SKM-1 (cell line): ENCODE measurements around the gene CARS2.
A peak's percentile ranks its signal among the peaks of the same experiment; 100 is the strongest.
"Not testable (repeated sequence)": the region's sequence is repeated elsewhere in the genome, so short reads cannot be mapped to it uniquely, and the experiment has no call there.

Experiments used
- DNase-seq: peaks from one replicate; lab custom pipeline; 2025; ENCODE audit not compliant: unreplicated experiment; lab: John Stamatoyannopoulos, UW

The CARS2 gene

DNA sequence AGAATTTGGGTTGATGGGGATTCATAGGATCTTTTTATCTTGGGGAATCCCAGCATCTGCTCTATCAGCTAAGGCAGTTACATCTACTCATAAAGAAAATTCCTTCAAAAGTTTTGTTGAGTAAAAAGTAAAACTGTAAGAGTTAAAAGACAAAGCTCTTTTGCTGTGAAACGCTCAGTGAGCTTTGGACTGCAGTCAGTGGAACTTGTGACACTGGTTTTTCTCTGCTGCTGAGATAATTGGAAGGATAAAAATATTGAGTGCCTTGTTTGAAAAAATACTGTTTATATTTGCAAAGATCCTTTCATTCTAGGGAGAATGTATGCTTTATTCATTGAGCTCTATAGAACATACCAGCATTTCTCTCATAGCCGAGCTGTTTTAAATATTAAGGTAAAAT, 85.3 kb downstream of the CARS2 start:
- no peak for DNase-seq

DNA sequence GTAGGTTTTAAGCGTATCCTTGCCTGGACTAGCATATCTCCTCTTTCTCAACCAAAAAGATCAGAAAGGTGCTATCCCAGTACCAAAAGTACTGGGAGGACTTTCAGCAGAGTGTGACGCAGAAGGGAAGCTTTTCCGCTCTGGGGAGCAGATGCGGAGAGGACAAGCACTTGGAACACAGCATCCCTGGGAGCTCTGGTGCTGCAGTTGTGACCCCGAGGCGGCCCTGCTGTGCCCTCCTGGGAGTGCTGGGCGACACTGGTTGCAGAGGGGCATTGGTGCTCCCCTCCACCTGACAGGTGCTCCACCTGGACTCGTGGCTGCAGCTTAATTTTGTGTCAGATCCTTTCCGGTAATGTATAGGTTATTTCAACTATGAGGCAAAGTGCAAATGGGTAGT, 87.1 kb downstream of the CARS2 start:
- no peak for DNase-seq

DNA sequence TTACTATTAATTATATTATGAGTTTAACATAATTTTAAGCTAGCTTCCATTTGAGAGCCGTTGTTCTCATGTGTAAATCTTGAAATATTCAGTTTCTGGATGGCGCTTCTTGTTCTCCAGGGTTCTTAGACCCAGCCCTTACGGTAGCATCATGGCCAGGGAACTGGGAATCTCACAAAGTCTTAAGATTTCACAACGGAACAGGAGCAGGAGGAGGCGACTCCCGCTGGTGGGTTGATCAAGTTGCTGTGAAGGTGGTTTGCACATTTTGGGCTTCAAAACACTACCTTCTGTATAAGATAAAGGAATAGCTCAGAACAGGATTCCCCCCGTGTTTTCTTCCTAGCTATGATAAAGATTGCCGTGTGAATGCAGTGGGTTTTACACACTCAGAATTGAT, 87.7 kb downstream of the CARS2 start:
- DNase-seq, result no peak

DNA sequence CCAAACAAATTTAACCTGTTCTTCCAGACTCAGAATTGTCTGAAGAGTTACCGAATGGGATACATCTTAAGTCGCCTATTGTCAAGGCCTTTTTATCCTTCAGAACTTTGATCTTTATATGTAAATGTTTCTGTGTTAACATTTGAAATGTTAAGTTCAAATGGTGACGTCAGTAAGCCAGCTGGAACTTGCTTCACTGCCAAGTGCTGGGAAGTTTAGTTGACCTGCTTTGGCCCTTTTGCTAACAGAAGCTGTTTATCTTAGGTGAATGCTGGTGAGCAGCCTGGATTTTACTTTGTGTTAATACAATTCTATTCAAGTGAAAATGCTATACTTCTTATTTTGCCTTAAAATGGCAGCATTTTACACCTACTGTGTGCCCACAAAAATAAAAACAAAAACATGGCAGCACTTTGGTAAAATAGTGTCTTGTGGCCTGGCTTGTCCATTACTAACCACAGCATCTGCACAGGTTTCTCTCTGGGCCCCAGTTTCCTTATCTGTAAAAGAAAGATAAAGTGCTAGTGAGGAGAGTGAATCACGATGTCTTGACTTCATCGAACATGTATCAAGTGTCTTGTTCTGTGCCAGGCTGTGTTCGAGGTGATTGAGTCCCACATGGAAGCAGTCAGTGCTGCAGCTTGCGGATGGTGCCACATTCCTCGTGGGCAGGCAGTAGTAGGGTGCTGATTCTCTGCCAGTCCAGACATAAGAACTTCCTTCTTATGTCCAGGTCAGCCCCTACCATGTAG, 88.4 kb downstream of the CARS2 start:
- no peak for DNase-seq

DNA sequence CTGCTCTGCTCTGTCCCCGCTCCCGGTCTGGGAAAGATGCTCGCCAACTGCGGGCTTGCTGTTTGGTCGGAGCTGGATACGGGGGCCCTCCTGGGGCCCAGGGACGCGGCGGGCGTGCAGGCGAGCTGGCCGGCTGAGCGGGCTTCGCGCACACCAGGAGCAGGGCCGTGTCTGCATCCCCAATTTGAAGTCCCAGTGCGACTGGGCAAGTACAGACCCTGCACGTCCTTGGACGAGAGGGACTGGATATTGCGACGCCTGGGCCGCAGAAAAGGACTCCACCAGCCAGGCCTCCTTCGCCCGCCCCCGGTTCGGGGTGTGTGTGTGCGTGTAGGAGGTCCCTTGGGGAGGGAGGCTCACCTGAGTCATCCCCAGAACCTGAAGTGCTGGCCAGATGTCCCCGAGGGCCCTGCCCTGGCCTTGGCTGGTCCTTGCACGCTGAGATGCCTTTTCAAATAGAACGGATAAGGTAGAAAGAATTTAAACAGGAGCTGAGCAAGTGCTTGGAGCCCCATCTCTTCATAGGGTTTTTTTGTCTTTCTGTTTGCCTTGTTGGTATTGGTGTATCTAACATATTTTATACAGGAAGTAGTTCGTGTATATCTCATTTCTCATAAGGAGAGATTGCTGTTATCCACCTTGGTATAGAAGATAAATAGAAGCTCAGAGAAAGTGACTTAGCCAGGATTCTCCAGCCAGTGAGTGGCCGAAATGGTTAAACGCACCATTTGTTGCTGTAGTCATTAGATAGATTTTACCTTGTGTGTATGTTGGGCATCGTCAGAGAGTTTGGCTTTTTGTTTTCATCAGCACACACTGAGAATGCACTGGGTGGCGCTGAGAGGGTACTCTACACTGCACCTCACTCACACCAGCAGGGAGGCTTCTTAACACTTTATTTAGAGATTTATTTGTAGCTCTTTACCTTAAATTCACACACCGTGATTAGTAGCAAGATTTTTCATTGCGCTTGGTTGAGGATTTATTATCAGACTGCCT, 89.5 kb downstream of the CARS2 start:
- no peak for DNase-seq

DNA sequence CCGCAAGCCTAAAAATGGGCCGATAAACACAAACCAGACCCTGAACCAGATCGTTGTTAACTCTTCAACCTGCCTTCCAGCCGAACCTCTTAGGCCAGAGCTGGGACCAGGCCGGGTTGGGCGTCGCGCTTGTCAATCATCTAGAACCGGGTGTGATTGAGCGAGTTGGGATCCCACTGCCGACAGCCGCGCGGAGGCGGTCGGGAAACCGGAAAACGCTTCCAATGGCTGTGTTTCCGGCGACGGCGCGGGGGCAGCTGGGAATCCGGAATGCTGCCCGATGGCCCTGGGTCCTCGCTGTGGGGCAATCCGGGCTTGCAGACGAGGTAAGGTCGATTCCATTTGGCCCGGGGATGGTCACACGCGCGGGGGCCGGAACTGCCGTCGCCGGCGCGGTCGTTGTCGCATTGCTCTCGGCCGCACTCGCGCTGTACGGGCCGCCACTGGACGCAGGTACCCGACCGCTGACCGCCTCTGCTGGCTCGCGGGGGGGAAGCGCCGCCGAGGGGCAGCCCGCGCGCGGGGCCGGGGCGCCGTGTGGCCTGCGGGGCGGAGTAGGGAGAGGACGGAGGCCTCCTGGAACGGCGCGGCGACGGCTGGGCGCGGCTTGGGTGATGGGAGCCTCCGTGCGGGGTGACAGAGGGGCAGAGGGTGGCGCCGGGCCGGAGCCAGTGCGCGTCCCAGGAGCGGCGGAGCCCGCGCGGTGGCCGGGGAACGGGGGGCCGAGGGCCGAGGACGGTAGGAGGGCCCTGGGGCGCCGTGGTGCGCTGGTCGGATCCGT, 90.4 kb downstream of the CARS2 start, which contains the start of gene NAXD:
NAXD (plus strand) TSS at position 224 of the 781 bp plus-strand sequence; CDS start at position 281, 57 bp downstream.
- no peak for DNase-seq

DNA sequence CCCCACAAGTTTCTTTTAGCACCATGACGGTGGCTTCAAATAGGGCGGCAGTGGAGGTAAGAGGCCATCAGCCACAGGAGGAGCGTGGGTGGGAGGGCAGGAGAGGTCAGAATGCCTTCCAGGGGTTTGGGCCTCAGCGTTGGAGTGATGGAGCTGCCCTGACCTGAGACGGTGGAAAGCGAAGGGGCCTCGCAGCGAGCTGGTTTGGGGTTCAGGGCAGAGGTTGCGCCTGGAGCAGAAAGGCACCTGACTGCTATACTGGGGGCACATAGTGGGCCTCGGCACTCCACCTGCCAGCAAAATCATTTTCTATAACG, 91.0 kb downstream of the CARS2 start:
- no peak for DNase-seq

DNA sequence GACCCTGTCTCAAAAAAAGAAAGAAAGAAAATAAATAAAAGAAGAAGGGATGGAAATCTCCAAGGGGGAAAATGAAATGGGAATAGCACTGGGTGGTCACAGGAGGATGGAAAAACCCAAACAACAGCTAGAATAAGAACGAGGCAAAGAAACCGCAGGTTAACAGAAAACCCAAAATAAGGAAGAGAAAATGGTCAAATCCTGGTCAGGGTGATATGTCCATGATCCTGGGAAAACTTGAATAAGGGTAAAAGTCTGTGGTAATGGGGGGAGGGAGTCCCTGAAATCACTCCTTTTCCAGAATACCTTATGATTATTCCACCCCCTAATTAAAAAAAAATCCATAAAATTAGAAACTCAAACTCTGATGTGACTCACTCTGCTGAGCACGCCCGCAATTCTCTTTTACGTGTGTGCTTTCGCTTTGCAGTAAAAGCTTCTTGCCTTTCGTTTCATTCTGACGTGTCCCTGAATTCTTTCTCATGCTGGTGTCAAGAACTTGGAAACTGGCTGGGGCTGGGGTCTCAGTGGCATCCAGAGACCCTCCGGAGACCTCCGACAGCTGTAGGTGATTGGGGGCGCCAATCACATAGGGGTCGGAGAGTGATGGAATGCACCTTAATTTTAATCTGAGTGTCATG, 94.8 kb downstream of the CARS2 start:
- DNase-seq, result no peak

DNA sequence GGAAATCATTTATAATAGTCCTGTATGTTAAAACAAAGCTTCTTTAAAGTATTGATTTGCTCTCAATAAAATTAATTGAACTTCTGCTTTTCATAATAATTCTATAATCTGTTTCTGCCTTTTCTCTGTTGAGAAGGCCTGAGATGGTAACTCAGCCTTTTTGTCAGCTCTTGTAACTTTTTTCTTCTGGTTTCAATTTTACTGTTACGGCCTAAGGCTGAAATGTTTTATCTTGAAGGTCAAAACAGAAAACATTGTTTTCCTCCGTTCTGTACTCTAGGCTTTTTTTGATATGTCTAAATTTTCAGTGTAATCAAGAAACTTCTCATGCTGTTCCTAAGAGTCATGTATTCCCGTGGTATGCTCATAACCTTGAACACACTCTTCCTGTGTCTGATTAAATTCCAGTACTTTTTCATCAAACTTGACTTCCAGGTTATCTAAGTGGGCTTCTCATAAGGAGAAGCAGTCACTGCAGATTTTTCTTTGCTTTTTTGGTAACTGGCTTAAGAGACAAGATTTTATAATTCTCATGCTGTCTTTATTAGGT, 98.2 kb downstream of the CARS2 start:
- DNase-seq, result no peak

DNA sequence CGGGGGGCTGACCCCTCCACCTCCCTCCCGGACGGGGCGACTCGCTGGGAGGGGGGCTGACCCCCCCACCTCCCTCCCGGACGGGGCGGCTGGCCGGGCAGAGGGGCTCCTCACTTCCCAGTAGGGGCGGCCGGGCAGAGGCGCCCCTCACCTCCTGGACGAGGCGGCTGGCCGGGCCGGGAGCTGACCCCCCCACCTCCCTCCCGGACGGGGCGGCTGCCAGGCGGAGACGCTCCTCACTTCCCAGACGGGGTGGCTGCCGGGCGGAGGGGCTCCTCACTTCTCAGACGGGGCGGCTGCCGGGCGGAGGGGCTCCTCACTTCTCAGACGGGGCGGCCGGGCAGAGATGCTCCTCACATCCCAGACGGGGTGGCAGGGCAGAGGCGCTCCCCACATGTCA, 99.6 kb downstream of the CARS2 start:
- DNase-seq, result not testable (repeated sequence)

DNA sequence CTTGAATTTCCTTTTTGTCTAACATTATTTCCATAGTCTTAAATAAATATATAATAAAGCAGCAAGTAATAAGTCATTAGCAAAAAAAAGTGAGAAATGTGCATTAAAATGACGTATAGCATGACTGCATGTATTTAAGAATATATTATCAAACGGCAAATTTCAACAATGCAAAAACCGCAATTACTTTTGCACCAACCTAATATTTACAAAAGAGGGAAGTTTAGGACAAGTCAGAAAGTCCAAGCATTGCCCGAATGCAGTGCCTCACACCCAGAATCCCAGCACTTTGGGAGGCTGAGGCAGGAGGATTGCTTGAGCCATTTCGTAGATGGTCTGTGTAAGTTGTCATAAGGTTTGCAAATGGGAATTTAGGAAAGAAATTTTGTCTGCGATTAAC, 100.8 kb downstream of the CARS2 start:
- no peak for DNase-seq

DNA sequence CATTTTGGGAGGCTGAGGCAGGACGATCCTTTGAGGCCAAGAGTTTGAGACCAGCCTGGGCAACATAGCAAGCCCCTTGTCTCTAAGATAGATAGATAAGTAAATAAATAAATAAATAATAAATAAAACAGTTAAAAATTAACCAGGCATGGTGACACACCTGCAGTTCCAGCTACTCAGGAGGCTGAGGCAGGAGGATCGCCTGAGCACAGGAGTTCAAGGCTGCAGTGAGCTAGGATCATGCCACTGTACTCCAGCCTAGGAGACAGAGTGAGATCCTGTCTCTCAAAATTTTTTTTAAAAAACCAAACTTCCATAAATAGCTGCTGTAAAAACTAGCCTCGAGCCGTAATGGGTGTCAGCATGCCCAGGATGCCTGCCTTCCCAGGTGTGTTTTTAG, 104.9 kb downstream of the CARS2 start:
- no peak for DNase-seq

DNA sequence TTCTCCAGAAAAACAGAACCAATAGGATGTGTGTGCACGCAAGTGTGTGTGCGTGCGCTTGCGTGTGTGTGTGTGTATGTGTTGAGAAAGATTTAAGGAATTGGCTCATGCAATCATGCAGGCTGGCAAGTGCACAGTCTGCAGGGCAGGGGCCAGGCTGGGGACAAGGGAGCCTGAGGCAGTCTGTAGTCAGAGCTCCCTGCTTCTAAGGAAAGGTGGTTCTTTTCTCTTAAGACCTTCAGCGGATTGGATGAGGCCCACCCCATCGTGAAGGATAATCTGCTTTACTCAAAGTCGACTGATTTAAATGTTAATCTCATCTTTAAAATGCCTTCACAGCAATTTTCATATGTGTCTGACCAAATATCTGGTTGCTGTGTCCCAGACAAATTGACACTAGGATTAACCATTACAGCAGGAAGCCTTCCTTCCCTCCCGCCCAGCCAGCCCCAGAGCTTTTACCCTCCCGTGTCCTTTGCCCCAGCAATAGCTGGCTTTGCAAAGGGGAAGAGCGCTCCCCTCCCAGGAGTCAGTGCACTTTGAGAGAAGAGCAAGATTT, 105.6 kb downstream of the CARS2 start:
- DNase-seq, result no peak

DNA sequence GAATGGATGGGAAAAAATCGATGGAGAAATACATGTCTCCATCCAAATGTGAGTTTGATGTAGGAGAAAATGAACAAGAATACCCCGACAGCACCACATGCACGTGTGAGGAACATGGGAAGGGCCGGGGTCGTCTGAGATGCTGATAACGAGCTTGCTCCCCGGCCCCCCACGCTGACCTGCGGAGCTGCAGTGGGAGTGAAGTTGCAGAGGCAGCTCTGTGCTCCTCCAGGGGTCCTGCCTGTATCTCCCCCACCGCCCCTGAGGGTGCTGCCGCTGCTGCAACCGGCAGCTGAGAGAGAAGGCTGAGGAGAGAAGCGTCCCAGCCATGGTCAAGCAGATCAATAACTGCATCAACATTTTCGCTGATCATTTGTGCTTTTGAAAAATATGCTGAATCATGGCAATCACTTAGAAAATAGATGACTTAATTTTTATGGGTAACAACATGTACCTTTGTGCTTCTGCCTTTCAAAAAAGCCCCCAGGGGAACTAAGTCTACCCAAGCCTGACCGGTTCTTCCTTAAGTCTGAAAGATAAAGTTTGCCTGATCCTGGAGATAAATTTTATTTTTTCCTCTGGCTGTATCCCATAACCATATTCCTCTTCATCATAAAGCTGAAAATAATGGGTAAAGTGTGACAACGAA, 108.8 kb downstream of the CARS2 start:
- no peak for DNase-seq

DNA sequence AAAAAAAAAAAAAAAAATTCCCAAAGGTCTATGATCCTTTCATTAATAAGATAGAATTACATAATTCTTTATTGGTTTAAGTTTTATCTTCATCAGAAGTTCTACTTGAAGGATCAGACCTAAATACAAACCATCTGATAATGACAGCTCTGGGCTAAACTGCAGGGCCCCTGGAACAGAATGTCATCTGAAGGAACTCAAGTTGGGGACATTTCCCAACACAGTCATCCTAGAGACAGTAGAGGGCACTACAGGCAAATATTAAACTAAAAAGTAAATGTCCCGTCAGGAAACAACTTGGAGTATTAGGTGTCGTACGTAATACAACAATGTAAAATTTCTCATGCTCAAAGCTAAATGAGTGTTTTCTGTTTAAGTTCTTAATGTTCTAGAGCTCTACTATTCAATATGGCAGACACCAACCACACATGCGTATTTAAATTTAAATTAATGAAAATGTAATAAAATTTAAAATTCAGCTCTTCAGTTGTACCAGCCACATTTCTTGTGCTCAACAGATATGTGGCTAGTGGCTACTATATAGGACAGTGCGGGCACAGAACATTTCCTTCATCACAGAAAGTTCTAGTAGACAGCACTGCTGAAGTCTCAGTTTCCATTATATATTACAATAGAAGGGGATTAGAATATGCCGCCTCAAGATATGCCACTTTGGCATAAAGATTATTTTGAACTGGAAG, 112.3 kb downstream of the CARS2 start:
- peak; percentile 46 for DNase-seq

DNA sequence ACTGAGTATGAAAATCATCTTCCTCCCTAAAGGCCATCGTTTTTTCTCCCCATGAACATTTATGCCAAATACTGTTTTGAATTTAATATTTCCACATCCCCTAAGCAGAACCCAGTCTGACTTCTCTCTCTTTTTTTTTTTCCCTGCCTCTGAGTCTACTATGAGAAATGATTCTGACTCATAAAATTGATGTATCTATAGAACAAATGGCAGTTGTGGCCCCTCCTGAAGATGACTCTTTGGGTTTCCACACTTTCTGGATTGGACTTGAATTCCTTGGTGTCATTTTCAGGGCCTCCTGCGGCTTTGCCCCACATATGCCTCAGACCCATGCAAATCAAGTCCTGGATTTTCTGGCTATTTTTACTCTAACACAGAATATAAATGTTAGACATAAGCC, 113.3 kb downstream of the CARS2 start:
- no peak for DNase-seq
